HepG2 (cell line): ENCODE measurements around the gene ZDHHC18.

Experiments used
- CTCF ChIP-seq: sonication (generic); formaldehyde crosslinking; IDR thresholded peaks from 2 replicates; pipeline ENCODE4 v1.5.0; 2020; ENCODE audit warnings: mild to moderate bottlenecking, missing genetic modification reagents, moderate library complexity
- EP300 ChIP-seq, 3 experiments: sonication (generic) in 1 of 3; formaldehyde crosslinking in 1 of 3; IDR thresholded peaks; 2 replicates each; pipeline versions ENCODE4 v1.5.1 to v1.6.1; 2011 to 2020; ENCODE audit warnings: low read depth in 2 of 3, low read length in 2 of 3, borderline replicate concordance in 1 of 3, improper control_type of control experiment in 1 of 3, mild to moderate bottlenecking in 1 of 3, missing genetic modification reagents in 1 of 3, moderate library complexity in 1 of 3
- GABPA ChIP-seq, 2 experiments: IDR thresholded peaks; 2 replicates each; pipeline ENCODE4 v1.6.1; 2011 to 2016; ENCODE audit warnings: low read depth in 2 of 2, low read length in 1 of 2, missing biosample characterization in 1 of 2, missing genetic modification characterization in 1 of 2
- JUNB ChIP-seq: sonication (generic); formaldehyde crosslinking; IDR thresholded peaks from 2 replicates; pipeline ENCODE4 v1.8.0; 2022; ENCODE audit warnings: missing genetic modification reagents, mild to moderate bottlenecking, borderline replicate concordance
- MYC ChIP-seq: sonication (generic); formaldehyde crosslinking; IDR thresholded peaks from 2 replicates; pipeline ENCODE4 v1.9.0; 2021; ENCODE audit warnings: missing genetic modification reagents, borderline replicate concordance
- POLR2A ChIP-seq, 2 experiments: IDR thresholded peaks; 2 replicates each; pipeline ENCODE4 v1.6.1; 2011; ENCODE audit warnings: low read depth in 2 of 2, low read length in 2 of 2, mild to moderate bottlenecking in 1 of 2, moderate library complexity in 1 of 2; ENCODE audit not compliant: insufficient read depth in 1 of 2
- REST ChIP-seq, 2 experiments: IDR thresholded peaks; 2 replicates each; pipeline ENCODE4 v1.6.1; 2011 to 2012; ENCODE audit warnings: low read length in 2 of 2, borderline replicate concordance in 1 of 2, low read depth in 1 of 2, mild to moderate bottlenecking in 1 of 2, moderate library complexity in 1 of 2
- TGIF2 ChIP-seq: IDR thresholded peaks from 2 replicates; pipeline ENCODE4 v1.6.1; 2016; ENCODE audit warnings: control low read depth, missing compliant biosample characterization
- TP53 ChIP-seq: sonication (generic); formaldehyde crosslinking; conservative IDR thresholded peaks from 2 replicates; pipeline ENCODE4 v1.4.0; 2020; ENCODE audit warnings: missing genetic modification reagents
- ZFP1 ChIP-seq: IDR thresholded peaks from 2 replicates; pipeline ENCODE4 v1.6.1; 2016
- ZNF792 ChIP-seq: IDR thresholded peaks from 2 replicates; pipeline ENCODE4 v1.6.1; 2016

- TF ChIP-seq JUNB (CRISPR knock-in tag) (no peak), GABPA (IDR thresholded peaks at IDR 0.05; ENCODE audit: low read depth, low read length) (no peak), GABPA (CRISPR knock-in tag; IDR thresholded peaks at IDR 0.05; ENCODE audit: low read depth) (no peak), CTCF (CRISPR knock-in tag) (no peak), POLR2A (IDR thresholded peaks at IDR 0.05; ENCODE audit: insufficient read depth in 1 of 2, low read depth in 2 of 2, low read length in 2 of 2) (no peak), ZNF792 (CRISPR knock-in tag) (no peak), MYC (CRISPR knock-in tag) (no peak), TGIF2 (no peak), ZFP1 (CRISPR knock-in tag) (no peak), REST (IDR thresholded peaks at IDR 0.05; ENCODE audit: borderline replicate concordance in 1 of 2, low read depth in 1 of 2, low read length in 2 of 2) (no peak), EP300 (IDR thresholded peaks at IDR 0.05; ENCODE audit: low read depth in 2 of 2, low read length in 2 of 2) (no peak), EP300 (CRISPR knock-in tag; IDR thresholded peaks at IDR 0.05; ENCODE audit: borderline replicate concordance) (no peak), TP53 (CRISPR knock-in tag) (no peak)
Observed at GRCh38 chr1:26780344-26780957, 46.0 kb upstream of the ZDHHC18 start.
